Neural cell (in vitro differentiated cells): ENCODE measurements around the gene DOCK4.

ENCODE experiments used
- CTCF ChIP-seq: fragments of 450-650 bp; IDR thresholded peaks from 2 replicates; pipeline ENCODE4 v1.5.1; 2014; ENCODE audit warnings: antibody characterized with exemption, mild to moderate bottlenecking, moderate library complexity; ENCODE audit not compliant: poor library complexity, severe bottlenecking
- EP300 ChIP-seq: fragments of 450-650 bp; conservative IDR thresholded peaks from 2 replicates; pipeline ENCODE4 v1.6.1; 2014; ENCODE audit warnings: antibody characterized with exemption, mild to moderate bottlenecking, moderate library complexity; ENCODE audit not compliant: poor library complexity, severe bottlenecking
- EZH2 ChIP-seq: fragments of 200-600, 300-800 bp; shearing (Covaris generic), sonication (generic); IDR thresholded peaks from 2 replicates; pipeline ENCODE4 v1.6.1; 2014; ENCODE audit warnings: antibody characterized with exemption, low read length, borderline replicate concordance, mild to moderate bottlenecking; ENCODE audit not compliant: insufficient read depth, poor library complexity, severe bottlenecking
- MXI1 ChIP-seq: fragments of 450-650 bp; conservative IDR thresholded peaks from 2 replicates; pipeline ENCODE4 v1.6.1; 2014; ENCODE audit warnings: antibody characterized with exemption, mild to moderate bottlenecking; ENCODE audit not compliant: poor library complexity, severe bottlenecking
- POLR2AphosphoS5 ChIP-seq: IDR thresholded peaks from 2 replicates; pipeline ENCODE4 v1.6.1; 2012
- RAD21 ChIP-seq: fragments of 450-650 bp; conservative IDR thresholded peaks from 2 replicates; pipeline ENCODE4 v1.6.1; 2014; ENCODE audit warnings: antibody characterized with exemption, mild to moderate bottlenecking, moderate library complexity
- TAF1 ChIP-seq: IDR thresholded peaks from 2 replicates; pipeline ENCODE4 v1.6.1; 2012; ENCODE audit warnings: low read depth
- TF ChIP-seq, protein P1 (sequence below): IDR thresholded peaks from 2 replicates; pipeline ENCODE4 v1.6.1; 2012; ENCODE audit warnings: borderline replicate concordance

- TF ChIP-seq CTCF (no peak), EZH2 (no peak), RAD21 (no peak), TAF1 (no peak), EP300 (no peak), MXI1 (no peak), POLR2AphosphoS5 (no peak)
- TF ChIP-seq, protein P1, sequence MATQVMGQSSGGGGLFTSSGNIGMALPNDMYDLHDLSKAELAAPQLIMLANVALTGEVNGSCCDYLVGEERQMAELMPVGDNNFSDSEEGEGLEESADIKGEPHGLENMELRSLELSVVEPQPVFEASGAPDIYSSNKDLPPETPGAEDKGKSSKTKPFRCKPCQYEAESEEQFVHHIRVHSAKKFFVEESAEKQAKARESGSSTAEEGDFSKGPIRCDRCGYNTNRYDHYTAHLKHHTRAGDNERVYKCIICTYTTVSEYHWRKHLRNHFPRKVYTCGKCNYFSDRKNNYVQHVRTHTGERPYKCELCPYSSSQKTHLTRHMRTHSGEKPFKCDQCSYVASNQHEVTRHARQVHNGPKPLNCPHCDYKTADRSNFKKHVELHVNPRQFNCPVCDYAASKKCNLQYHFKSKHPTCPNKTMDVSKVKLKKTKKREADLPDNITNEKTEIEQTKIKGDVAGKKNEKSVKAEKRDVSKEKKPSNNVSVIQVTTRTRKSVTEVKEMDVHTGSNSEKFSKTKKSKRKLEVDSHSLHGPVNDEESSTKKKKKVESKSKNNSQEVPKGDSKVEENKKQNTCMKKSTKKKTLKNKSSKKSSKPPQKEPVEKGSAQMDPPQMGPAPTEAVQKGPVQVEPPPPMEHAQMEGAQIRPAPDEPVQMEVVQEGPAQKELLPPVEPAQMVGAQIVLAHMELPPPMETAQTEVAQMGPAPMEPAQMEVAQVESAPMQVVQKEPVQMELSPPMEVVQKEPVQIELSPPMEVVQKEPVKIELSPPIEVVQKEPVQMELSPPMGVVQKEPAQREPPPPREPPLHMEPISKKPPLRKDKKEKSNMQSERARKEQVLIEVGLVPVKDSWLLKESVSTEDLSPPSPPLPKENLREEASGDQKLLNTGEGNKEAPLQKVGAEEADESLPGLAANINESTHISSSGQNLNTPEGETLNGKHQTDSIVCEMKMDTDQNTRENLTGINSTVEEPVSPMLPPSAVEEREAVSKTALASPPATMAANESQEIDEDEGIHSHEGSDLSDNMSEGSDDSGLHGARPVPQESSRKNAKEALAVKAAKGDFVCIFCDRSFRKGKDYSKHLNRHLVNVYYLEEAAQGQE, result no peak
Observed at GRCh38 chr7:112073530-112073929, 132.7 kb downstream of the DOCK4 start.
